IPS-18c (cell line): ENCODE measurements around the gene SLC25A11.

Source experiments
- H3K4me3 ChIP-seq: 2 replicates; pipeline ENCODE4 v1.7.0; 2013; ENCODE audit warnings: low read depth, mild to moderate bottlenecking, low read length, moderate library complexity; ENCODE audit not compliant: insufficient read depth
- H3K9me3 ChIP-seq: one replicate; pipeline ENCODE4 v1.6.1; 2013; ENCODE audit warnings: mild to moderate bottlenecking, low read length, moderate library complexity; ENCODE audit not compliant: control insufficient read depth, insufficient read depth

Gene SLC25A11

GRCh38 chr17:4968486-4969046 lies 28.7 kb upstream of the SLC25A11 start:
- peaks cover 7% of the 10 kb centered on the region for H3K9me3 ChIP-seq
- peak overlapping the region; percentile 92 for H3K4me3 ChIP-seq

GRCh38 chr17:4967539-4968485 lies 28.0 kb upstream of the SLC25A11 start, which contains the start of gene SPAG7:
TSS of gene SPAG7 (minus strand) at chr17:4967817. CDS start at chr17:4967804, 13 bp downstream.
- Histone ChIP-seq H3K4me3 (peak within 1 kb of the TSS; percentile 92), H3K9me3 (peaks cover 7% of the 10 kb centered on the region)

GRCh38 chr17:4966844-4967538 lies 27.1 kb upstream of the SLC25A11 start:
- Histone ChIP-seq H3K4me3 (peak overlapping the region; percentile 92), H3K9me3 (peaks cover 7% of the 10 kb centered on the region)

GRCh38 chr17:4965311-4965986 lies 25.6 kb upstream of the SLC25A11 start:
- peaks cover 7% of the 10 kb centered on the region for H3K9me3 ChIP-seq
- H3K4me3 ChIP-seq, result no peak overlapping the region

- H3K4me3 ChIP-seq, result no peak overlapping the region
- H3K9me3 ChIP-seq, result no peaks in the 10 kb centered on the region
Observed at GRCh38 chr17:4960279-4960922, 20.6 kb upstream of the SLC25A11 start.

GRCh38 chr17:4959261-4959965 lies 19.6 kb upstream of the SLC25A11 start:
- no peaks in the 10 kb centered on the region for H3K9me3 ChIP-seq
- no peak overlapping the region for H3K4me3 ChIP-seq

GRCh38 chr17:4958102-4958501 lies 18.3 kb upstream of the SLC25A11 start:
- Histone ChIP-seq H3K9me3 (no peaks in the 10 kb centered on the region), H3K4me3 (no peak overlapping the region)

- H3K4me3 ChIP-seq, result no peak overlapping the region
Observed at GRCh38 chr17:4956493-4957061, 16.7 kb upstream of the SLC25A11 start.

GRCh38 chr17:4955091-4955490 lies 15.2 kb upstream of the SLC25A11 start:
- no peak overlapping the region for H3K4me3 ChIP-seq
- no peaks in the 10 kb centered on the region for H3K9me3 ChIP-seq

More at GRCh38 chr17:4956493-4957061, 16.7 kb upstream of the SLC25A11 start:
- no peaks in the 10 kb centered on the region for H3K9me3 ChIP-seq

- no peak overlapping the region for H3K4me3 ChIP-seq
Observed at GRCh38 chr17:4953451-4953961, 13.7 kb upstream of the SLC25A11 start.

GRCh38 chr17:4951486-4951885 lies 11.6 kb upstream of the SLC25A11 start:
- H3K4me3 ChIP-seq, result peak overlapping the region; percentile 71; the same call in 1 of the 2 replicates

More at GRCh38 chr17:4953451-4953961, 13.7 kb upstream of the SLC25A11 start:
- H3K9me3 ChIP-seq, result no peaks in the 10 kb centered on the region

GRCh38 chr17:4950746-4951204 lies 10.9 kb upstream of the SLC25A11 start, which contains the start of gene ENO3:
TSS of gene ENO3 (plus strand) at chr17:4951119. CDS start at chr17:4951830, 711 bp downstream.
- Histone ChIP-seq H3K4me3 (peak within 1 kb of the TSS; percentile 71), H3K9me3 (no peaks in the 10 kb centered on the region)

More at GRCh38 chr17:4951486-4951885, 11.6 kb upstream of the SLC25A11 start:
- no peaks in the 10 kb centered on the region for H3K9me3 ChIP-seq

- no peaks in the 10 kb centered on the region for H3K9me3 ChIP-seq
- H3K4me3 ChIP-seq, result peak overlapping the region; percentile 71
Observed at GRCh38 chr17:4950075-4950745, 10.4 kb upstream of the SLC25A11 start.

- no peaks in the 10 kb centered on the region for H3K9me3 ChIP-seq
- H3K4me3 ChIP-seq, result peak overlapping the region; percentile 94
Observed at GRCh38 chr17:4949321-4950074, 9.7 kb upstream of the SLC25A11 start.
